Choroid plexus epithelial cell (primary cell): ENCODE results near the gene UBAP2L.
"Not testable (repeated sequence)": the region's sequence is repeated elsewhere in the genome, so short reads cannot be mapped to it uniquely, and the experiment has no call there.

ENCODE experiments used
- DNase-seq: peaks from one replicate; pipeline ENCODE4 v3.0.0-alpha.2; 2010; ENCODE audit warnings: low read depth
- H3K4me3 ChIP-seq: 2 replicates; pipeline ENCODE4 v1.5.1; 2011; ENCODE audit warnings: low read depth, mild to moderate bottlenecking, control low read depth, low read length, moderate library complexity
- TF ChIP-seq, protein P1 (sequence below): conservative IDR thresholded peaks from 2 replicates; pipeline ENCODE4 v1.5.1; 2011; ENCODE audit warnings: low read depth, mild to moderate bottlenecking, control low read depth, inconsistent platforms, low read length, moderate library complexity

Gene UBAP2L

DNA sequence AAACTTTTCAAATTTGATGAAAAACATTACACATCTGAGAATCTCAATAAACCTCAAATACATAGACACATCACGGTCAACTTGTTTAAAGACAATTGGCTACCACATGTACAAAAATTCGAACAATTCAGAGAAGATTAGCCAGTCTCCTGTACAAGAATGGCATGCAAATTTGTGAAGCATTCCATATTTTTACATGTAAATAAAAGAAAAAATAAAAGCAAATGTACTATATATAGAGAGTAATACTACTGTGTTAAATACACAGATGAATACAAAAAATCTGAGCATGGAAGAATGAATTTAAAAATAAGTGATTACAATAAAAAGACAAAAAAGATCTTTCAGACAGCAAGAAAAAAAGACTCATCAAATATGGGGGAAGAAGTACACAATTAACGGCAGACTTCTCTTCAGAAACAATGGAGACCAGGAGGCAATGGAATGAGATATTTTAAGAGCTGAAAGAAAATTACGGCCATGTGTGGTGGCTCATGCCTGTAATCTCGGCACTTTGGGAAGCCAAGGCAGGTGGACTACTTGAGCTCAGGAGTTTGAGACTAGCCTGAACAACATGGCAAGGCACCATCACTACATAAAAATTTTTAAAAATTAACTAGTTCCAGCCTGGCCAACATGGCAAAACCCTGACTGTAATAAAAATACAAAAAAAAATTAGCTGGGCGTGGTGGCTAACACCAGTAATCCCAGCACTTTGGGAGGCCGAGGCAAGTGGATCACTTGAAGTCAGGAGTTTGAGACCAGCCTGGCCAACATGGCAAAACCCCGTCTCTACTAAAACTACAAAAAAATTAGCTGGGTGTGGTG lies 74.9 kb downstream of the UBAP2L start:
- DNase-seq = no peak
- TF ChIP-seq, protein P1, sequence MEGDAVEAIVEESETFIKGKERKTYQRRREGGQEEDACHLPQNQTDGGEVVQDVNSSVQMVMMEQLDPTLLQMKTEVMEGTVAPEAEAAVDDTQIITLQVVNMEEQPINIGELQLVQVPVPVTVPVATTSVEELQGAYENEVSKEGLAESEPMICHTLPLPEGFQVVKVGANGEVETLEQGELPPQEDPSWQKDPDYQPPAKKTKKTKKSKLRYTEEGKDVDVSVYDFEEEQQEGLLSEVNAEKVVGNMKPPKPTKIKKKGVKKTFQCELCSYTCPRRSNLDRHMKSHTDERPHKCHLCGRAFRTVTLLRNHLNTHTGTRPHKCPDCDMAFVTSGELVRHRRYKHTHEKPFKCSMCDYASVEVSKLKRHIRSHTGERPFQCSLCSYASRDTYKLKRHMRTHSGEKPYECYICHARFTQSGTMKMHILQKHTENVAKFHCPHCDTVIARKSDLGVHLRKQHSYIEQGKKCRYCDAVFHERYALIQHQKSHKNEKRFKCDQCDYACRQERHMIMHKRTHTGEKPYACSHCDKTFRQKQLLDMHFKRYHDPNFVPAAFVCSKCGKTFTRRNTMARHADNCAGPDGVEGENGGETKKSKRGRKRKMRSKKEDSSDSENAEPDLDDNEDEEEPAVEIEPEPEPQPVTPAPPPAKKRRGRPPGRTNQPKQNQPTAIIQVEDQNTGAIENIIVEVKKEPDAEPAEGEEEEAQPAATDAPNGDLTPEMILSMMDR = no peak
- H3K4me3 ChIP-seq = no peak overlapping the region

DNA sequence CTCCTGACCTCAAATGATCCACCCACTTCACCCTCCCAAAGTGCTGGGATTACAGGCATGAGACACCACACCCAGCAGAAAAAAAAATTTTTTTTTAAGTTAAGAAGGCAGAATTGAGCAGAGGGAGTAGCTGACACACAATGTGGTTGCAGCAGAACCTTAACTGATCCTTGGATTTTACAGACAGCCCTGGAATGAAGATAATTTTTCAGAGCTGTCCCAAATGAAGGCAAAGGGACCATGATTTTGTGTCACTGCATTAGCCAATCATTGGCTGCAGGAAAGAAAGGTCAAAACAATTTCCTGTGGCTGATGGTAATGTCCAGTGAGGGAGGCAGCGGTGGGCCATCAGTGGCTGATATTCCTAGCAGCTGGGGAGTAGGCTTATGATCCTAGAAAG lies 80.8 kb downstream of the UBAP2L start:
- TF ChIP-seq, protein P1 = no peak
- H3K4me3 ChIP-seq = no peak overlapping the region
- DNase-seq = no peak

DNA sequence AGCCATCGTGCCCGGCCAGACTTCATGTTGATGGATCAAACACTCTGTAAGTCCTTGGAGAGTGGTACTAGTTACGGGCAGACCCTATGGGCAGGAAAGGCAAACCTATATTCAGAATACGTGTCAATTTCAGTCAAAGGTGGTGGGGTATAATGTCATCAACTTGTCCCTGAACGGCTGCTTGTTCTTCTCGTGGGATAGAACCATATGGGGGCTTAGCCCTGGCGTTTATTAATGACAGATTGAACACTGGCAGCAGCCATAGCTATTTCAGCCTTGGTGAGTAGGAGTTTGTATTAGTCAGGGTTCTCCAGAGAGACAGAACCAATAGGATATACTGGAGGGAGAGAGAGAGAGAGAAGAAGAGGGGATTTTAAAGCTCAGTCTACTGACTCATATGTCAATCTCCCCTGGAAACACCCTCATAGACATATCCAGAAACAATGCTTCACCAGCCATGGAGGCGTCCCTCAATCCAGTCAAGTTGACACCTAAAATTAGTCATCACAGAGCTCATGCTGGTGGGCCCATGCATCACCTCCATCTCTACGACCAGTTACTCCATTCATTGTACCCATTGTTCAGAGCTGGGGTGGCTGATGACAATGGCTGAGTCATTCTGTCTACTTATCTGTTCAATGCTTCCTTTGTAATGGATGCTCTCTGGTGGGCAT lies 84.0 kb downstream of the UBAP2L start:
- no peak for DNase-seq
- TF ChIP-seq, protein P1 = no peak
- no peak overlapping the region for H3K4me3 ChIP-seq

DNA sequence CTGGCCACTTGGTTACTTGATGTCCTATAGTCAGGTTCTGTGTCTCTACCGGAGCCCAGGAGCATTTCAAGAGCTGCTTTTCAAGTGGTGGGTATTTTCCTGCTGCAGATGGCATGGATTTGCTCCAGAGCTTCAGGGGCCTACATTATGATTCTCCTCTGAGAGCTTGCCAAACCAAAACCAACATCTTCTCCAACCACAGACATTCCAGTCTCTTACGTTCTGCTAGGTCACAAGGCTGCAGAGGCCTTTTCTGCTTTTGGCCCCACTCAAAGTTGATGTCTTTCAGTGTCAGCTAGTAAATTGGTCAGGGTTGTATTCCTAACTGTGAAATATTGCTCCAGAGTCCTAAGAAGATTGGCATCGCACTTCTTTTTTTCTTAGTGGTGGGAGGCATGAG lies 85.4 kb downstream of the UBAP2L start:
- DNase-seq = peak; percentile 64
- TF ChIP-seq, protein P1 = no peak
- H3K4me3 ChIP-seq = no peak overlapping the region

DNA sequence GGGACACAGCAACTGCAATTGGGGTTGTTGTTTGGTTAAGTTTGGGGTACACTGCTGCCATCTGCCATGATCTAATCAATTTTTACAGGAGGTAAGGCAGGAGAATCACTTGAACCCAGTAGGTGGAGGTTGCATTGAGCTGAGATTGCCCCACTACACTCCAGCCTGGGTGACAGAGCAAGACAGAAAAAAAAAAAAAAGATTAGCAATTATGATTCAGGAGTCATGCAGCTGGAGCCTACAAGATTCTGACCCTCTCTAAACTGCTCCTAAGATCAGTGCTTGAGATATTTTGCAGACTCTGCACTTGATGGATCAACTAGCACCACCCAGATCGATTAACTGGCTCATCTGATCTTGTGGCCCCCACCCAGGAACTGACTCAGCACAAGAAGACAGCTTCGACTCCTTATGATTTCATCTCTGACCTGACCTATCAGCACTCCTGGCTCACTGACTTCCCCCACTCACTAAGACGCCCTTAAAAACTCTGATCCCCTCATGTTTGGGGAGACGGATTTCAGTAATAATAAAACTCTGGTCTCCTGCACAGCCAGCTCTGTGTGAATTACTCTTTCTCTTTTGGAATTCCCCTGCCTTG lies 87.0 kb downstream of the UBAP2L start:
- not testable (repeated sequence) for DNase-seq, H3K4me3 ChIP-seq

DNA sequence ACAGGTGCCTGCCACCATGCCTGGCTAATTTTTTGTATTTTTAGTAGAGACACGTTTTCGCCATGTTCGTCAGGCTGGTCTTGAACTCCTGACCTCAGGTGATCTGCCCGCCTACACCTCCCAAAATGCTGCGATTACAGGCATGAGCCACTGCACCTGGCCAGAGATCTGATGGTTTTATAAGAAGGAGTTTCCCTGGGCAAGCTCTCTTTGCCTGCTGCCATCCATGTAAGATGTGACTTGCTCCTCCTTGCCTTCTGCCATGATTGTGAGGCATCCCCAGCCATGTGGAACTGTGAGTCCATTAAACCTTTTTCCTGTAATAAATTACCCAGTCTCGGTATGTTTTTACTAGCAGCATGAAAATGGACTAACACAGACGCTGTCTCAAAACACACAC lies 88.4 kb downstream of the UBAP2L start:
- not testable (repeated sequence) for H3K4me3 ChIP-seq, DNase-seq

DNA sequence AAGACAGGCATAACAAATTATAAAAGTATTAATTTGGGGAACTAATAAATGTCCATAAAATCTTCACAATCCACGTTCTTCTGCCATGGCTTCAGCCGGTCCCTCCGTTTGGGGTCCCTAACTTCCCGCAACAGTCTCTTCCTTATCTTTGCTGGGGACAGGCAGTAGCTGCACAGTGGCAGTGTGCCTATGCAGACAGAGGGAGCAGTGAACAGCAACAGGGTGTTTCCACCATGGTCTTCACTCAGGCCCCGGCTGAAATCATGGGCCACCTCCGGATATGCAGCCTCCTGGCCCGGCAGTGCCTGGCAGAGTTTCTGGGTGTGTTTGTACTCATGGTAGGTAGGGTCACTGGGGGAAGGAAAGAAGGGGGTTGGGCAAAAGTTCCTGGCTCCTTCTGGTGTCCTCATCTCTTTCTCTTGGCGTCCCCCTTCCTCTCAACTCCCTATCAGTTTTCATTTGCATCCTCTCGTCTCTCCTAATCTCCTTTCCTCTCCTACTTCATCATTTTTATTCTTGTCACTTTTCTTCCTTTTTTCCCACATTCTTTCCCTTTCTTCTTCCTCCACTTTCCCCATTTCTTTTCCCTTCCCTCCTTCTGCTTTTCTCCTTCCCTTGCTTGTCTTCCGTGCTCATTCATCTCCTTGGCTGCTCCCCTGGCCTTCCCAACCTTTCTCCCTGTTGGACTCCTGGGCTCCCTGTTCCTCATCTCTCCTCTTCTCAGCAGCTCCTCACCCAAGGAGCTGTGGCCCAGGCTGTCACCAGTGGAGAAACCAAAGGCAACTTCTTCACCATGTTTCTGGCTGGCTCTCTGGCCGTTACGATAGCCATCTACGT lies 91.7 kb downstream of the UBAP2L start:
- DNase-seq = not testable (repeated sequence)

DNA sequence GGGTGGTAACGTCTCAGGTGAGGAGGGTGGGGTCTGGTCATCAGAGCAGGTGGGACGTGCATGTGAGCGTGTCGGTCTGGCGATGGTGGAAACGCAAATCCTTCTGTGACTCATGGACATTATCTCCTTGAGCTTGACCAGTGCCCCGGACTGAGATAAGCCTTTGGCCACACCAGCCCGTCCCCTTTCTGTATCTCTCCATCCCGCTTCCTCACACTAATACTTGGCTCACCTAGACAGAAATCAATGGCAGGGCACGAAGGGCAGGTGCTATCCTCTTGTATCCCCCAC lies 92.3 kb downstream of the UBAP2L start:
- H3K4me3 ChIP-seq = no peak overlapping the region
- no peak for DNase-seq
- TF ChIP-seq, protein P1 = no peak

More for the DNA sequence above, 91.7 kb downstream of the UBAP2L start:
- not testable (repeated sequence) for H3K4me3 ChIP-seq

DNA sequence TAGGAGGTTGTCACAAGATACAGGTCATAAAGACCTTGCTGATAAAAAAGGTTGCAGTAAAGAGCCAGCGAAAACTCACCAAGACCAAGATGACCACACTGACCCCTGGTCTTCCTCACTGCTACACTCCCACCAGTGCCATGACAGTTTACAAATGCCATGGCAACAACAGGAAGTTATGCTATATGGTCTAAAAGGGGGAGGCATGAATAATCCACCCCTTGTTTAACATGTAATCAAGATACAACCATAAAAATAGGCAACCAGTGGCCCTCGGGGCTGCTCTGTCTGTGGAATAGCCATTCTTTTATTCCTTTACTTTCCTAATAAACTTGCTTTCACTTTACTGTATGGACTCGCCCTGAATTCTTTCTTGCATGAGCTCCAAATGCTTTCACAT lies 93.5 kb downstream of the UBAP2L start:
- not testable (repeated sequence) for DNase-seq, H3K4me3 ChIP-seq
